HG03460 (cell line): Measurements from ENCODE around the gene LCTL.

Experiments
- ATAC-seq: cut with Tn5 transposase; IDR thresholded peaks from one replicate; pipeline ENCODE4 v1.9.1; 2021; ENCODE audit not compliant: unreplicated experiment

LCTL gene, protein sequence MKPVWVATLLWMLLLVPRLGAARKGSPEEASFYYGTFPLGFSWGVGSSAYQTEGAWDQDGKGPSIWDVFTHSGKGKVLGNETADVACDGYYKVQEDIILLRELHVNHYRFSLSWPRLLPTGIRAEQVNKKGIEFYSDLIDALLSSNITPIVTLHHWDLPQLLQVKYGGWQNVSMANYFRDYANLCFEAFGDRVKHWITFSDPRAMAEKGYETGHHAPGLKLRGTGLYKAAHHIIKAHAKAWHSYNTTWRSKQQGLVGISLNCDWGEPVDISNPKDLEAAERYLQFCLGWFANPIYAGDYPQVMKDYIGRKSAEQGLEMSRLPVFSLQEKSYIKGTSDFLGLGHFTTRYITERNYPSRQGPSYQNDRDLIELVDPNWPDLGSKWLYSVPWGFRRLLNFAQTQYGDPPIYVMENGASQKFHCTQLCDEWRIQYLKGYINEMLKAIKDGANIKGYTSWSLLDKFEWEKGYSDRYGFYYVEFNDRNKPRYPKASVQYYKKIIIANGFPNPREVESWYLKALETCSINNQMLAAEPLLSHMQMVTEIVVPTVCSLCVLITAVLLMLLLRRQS

DNA sequence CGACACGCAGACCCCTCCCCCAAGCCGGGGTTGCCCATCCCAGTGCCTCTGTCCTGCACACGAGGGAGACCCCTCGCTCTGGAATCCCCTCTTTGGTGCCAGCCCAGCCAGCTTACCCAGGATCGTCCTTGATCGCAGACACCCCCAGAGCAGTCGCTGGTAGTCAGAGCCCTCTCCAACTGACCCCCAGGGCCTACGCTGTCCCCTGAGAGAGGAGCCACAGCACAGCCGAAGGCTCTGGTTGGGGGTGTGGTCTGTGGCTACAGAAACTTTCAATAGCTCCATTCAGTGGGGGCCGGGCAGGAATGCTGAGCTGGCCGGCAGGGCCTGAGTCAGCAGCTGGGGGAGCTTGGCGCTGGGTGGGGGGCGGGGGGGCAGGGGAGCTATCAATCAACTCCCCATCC, at the start of gene LCTL:
TSS of gene LCTL (minus strand) at position 258 of the 404 bp plus-strand sequence. CDS start 633 bp downstream, outside the sequence.
- no peak for ATAC-seq

DNA sequence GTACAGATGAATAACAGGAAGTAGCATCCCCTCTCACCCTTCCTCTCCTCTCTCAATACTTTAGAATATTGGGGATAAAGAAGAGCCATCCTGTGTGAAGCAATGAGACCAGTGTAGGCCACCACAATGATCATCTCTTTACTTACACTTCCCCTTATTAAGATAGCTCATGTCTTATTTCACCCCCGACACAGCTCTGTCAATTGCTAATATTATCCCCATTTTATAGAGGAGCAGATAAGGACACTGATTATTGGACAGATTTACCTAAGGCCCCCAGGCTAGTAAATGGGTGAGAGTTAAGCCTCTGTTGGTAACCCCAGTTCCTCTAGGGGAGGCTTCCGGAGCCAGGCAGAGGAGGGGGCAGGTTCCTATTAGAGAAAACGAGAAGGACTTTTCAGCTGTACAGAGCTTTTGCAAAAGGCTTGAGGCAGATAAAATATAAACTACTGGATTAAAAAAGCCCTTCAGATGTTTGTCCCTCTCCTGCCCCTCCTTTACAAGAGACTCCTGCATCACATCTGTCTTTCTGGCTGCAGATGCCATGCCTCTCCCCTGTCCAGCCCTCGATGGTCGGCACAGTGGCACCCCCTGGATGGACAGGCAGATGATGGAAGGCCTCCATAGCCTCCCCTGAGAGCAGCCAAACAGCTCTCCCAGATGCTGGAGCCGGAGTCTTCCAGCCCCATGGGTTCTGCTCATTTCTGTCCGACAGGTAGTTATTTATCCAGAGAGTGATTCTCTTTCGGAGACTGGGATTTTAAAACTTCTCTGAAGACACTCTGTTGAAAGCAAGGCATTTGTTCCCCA, 49.4 kb upstream of the LCTL start:
- no peak for ATAC-seq

DNA sequence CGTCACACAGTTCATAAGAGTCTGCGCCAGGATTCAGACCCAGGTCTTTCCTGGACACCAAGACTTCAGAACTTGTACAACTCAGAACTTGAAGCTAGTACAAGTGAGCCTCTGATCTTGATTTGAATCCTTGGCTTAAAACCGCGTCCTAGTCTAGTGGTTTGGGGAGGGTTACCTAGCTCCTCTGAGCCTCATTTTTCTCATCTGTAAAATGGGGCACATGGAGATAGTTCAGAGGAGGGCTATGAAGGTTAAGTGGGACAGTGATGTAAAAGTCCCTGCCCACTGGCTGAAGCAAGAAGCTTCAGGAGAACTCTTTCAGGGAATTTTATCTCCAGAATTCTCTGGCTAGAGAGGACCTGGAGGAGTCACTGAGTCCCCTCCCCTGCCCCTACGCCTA, 48.7 kb upstream of the LCTL start:
- no peak for ATAC-seq

DNA sequence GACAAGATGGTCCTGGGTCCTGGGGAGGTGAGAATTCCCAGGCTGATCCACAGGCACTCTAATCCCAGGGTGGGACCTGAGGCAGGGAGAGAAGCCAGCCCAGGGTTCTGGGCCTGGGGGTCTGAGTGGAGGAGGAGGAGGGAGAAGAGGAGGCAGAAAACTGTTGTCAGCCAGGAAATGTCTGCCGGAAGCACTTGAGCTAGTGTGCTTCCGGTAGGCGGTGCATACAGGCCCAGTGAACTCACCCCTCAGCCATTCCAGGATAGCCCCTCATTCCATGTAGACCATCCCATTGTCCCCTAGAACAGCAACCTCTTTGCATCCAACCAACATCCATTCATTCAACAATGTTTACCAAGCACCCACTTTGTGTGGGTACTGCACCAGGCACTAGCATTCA, 47.9 kb upstream of the LCTL start:
- ATAC-seq: no peak

DNA sequence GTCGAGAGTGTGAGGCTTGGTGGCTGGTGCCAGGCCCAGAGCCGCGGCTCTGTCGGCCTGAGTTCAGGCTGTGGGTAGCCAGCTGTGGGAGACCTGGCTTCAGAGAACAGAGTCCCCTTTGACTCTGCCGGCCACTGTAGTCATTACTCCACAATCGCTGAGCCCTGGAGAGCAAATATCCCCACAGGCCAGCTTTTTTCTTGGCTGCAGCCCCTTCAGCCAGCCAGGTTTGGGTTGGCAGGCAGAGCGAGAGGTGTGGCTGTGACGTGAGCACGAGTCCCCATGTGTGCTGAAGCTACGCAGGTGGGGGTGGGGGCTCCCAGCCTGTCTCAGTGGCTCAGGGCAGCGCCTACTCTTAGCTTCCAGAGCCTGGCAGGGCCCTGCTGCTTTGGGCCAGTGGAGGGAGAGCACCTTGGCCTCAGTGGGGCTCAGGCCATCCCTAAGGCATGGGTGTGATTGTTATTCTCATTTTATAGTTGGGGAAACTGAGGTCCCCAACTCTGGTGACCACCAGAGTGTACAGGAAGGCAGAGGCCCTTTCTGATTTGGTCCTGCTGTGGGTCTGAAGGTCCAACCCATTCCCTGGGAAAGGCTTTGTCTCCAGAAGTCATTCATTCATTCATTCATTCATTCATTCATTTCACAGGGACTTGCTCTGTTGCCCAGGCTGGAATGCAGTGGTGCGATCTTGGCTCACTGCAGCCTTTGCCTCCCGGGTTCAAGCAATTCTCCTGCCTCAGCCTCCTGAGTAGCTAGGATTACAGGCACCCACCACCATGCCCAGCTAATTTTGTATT, 45.7 kb upstream of the LCTL start:
- ATAC-seq: no peak

DNA sequence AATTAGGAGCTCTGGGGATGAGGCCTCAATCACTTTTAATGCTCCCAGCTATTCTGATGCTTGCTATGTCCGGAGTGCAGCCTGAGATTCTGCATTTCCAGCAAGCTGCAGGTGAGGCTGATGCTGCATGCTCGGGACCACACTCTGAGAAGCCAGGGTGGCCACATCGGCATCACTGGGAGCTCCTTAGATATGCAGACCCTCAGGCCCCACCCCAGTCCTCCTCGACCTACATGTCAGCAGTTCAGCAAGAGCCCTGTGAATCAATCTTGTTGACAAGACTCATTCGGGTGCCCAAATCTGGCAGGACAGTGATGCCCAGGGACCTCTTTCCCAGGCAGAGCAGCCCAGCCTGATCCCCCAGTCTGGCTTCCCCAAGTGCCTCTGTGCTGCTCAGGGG, 44.1 kb upstream of the LCTL start:
- ATAC-seq: no peak

DNA sequence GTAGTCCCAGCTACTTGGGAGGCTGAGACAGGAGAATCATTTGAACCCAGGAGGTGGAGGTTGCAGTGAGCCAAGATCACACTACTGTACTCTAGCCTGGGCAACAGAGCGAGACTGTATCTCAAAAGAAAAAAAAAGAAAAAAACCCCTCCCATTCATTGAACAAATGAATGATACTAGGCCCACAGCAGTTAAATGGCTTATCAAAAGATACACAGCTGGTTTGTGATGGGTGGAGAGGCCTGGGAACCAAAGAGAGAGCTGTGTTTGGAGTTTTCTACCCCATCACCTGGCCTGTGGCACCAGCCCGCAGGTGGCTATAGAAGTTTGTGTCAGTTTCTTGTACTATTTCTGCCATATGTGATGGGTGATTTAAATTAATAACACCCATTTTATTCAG, 43.1 kb upstream of the LCTL start:
- no peak for ATAC-seq

DNA sequence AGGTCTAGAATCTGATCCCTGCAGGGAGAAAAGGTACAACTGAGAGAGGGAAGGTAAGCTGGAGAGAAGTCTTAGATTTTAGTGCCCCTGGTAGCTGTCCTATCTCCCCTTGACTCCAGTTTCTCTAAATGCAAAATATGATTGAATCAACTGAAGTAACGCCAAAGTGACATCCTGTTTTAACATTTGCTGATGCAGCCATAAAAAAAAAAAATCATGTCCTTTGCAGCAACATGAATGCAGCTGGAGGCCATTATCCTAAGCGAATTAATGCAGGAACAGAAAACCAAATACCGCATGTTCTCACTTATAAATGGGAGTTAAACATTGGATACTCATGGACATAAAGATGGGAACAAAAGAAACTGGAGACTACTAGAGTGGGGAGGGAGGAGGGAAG, 42.4 kb upstream of the LCTL start:
- no peak for ATAC-seq

DNA sequence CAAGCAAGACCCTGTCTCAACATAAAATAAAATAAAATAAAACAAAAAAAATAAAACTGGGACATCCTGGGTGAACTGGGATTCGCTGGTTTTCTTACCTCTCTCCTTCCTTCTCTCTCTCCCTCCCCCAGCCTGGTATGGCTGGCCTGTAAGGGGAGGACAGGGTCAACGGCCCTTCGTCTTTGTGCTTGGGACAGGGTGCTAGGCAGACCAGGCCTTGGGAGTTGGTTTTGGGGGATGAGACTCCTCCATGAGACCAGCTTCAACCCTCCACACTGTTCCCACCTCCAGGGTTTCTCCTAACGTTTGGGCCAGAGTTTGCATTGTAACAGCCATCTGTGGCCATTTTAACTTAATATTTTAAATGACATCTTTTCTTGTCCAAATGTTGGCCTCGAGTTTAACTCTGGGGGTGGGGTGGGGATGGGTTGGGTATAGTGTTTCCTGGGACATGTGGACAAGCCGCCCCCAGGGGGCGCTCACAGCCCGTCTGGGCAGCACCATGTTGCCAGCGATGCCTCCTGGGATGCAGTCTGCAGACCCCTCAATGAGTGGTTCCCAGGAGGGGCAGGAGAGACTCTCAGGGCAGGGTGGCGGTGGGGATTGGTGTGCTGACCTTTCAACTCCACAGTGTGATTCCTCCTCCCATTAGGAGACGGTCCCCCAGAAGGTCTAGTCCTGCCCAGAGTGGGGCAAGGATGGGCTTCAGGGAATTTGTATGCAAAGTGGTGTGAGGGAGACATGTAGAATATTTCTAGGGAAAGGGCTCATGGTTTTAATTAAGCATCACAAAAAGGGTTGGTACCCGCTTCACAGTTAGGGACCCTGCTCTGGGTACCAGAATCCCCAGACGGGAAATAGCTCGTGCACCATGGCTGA, 37.7 kb upstream of the LCTL start:
- ATAC-seq: no peak

DNA sequence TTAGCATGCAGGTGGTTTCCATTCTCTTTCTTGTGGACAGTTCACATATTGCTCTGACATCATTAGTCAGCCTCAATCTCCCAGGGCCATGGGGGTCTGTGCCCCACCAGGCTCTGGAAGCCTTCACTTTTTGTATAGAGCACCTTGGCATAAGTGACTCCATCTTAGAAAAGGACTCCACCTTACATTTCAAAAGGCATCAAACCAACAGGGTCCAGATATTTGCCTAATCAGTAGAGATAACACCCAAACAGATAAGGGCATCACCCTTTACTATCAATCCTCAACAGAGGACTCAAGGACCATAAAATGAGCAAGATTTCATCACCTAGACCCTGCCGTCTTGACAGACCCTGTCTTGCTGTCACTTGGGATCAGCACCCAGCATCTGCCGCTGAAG, 35.7 kb upstream of the LCTL start:
- no peak for ATAC-seq

DNA sequence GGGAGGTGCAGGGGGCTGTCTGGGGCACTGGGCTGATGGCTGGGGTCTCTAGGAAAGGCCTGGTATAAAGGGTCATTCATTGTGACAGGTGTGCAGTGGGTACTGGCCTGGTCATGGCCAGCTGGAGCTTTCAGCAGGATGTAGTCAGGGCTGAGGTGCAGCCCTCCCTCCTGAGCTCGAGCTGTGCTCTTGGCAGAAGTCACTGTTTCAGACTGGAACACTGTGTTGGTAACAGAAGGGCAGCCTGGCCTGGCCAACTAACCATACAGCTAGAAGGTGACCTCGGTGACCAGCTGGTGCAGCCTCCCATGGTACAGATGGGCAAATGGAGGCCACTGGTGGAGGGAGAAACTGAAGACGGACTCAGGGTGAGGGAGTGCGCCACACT, 34.4 kb upstream of the LCTL start:
- ATAC-seq: no peak

DNA sequence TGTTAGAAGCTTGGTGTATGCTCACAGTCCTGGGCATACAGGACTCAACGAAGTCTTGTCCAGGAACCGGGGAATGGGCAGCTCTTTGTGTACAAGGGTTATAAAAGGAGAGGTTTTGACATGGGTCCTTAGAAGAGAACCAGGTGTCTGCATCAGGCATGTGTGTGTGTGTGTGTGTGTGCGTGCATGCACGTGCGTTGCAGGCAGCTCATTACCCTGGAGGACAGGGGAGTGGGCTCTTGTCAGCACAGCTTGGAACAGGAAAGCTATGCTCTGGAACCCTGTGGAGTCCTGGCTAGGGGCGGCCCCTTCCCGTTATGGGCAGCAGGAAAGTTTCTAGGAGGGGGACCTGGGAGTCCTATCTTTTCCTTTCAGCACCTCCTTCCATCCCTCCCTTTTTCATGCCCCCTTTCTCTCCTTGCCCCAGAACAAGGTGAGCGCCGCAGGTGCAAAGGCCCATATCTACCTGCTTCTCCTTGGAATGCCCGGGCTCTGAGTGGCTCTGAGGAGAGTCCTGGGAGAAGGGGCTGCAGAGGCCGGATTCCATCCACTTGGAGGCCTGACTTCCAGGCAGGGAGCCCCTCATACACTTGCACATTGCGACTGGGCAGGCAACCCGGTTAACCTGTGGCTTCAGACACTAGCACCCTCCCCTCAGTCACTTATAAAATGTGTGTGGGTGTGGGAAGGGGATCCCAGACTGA, 33.9 kb upstream of the LCTL start:
- no peak for ATAC-seq

DNA sequence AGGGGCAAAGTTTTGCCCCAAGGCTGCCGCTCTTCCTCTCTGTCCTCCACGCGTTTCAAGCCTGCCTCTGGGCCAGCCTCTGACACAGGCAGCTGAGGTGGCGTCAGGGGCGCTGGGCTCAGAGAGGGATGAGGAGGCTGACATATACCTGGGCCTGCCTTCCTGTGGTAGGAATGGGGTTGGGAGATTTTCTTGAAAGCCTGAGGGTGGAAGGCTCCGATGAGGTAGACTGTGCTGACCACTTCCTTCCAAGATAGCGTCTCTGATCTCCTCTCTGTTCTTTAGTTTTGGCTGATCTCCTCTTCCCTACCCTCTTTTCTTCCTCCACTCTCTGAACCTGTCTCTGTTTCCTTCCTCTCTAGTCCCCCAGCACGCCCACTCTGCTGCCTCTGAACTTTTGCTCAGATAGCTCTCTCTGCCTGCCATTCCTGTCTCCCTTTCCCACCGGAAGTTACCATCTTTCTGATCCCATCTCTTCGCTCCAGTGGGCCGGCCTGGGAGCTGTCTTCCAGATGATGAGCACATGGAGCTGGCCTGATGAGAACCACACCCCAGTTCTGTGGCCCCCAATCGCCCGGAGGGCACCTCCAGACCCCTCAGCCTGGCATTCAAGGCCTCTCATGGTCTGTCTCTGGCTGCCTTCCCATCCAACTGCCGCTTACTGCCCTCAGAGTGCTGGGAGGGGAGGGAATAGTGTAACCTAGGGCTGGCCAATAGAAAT, 32.5 kb upstream of the LCTL start:
- no peak for ATAC-seq

DNA sequence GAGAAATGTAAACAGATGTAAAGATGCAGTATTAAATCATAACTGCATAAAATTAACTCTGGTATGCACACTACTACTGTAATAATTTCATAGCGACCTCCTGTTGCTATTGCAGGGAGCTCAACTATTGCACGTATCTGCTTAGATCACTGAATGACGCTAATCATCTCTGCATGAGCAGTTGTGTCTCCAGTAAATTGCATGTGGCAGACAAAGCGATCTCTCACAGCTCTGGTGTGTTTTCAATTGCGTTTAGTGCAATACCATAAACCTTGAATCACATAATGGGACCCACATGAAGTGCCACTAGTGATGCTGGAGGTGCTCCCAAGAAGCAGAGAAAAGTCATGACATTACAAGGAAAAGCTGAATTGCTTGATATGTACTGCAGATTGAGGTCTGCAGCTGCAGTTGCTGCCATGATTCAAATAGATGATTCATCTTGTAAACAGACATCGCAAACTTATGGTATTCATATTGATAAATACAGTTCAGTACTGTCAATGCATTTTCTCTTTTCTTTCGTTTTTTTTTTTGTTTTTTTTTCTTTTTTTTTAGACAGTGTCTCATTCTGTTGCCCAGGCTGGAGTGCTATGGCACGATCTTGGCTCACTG, 30.2 kb upstream of the LCTL start:
- no peak for ATAC-seq

DNA sequence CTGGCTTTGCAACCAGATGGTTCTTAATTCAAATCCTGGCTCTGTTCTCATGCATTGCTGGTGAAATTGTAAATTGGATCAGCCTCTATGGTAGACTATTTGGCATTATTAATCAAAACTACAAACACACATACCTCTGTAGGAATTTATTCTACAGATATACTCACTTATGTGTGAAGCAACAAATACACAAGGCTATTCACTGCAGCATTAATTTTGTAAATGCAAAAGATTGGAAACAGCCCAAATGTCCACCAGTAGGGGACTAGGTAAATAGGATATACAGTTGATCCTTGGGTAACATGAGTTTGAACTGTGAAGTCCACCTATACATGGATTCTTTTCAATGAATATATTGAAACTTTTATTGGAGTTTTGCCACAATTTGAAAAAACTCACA, 29.5 kb upstream of the LCTL start:
- ATAC-seq: no peak

DNA sequence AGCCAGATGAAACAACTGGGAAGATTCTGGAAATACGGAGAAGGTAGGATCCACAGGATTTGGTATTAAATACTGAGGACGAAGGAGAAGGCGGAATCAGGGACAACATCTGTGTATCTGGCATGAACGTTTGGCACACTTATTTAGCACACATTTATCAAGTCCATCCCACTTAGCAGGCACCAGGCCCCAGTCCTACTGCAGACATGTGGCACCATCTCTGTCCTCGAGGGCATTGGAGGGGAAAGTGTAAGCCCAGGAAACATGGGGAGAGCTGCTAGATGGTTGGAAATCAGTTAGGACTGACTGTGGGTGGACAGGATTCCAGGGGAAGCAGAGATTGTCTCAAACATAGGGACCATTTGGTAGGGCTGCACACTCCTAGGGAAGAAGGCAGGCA, 29.0 kb upstream of the LCTL start:
- ATAC-seq: no peak

DNA sequence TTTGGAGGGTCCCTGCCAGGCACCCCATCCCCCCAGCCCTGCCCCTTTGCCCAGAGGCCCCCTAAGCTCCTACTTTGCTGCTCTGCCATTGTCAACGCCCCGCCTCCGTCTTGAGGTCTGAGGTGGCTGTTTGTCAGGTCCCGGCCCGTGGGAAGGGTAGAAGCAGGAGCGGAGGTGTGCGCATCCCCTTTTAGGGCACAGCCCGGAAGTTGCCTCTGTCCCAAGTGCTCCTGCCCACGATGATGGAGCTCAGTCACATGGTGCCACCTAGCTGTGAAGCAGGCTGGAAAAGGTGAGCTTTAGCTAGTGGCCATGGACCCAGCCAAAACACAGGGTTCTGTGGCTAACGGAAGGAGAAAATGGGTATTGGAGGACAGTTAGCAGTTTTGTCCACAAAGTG, 28.5 kb upstream of the LCTL start:
- ATAC-seq: no peak

DNA sequence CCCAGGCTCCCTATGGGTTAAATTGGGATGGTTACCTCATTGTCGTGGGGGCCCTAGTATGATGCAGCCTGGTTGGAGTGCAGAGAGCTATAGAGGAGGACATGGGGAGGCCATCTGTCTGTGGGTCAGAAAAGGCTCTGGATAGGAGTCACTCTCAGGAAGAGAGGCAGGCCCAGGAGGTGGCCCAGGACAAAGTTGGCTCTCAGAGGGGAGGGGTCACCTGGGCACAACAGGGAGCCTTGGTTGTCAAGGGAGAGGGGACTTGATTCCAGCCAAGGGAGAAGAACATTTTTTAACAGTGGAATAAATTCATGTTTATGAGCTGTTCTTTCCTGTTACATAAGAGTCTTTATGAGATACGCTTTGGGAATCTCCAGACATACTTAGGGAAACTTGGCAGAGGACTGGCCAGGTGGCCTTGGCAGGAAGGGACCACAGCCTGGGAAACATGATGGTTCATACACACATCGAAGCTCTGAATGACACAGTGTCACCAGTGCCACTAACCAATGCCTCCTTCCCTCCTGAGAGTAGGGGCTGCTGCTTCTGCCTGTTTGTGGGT, 27.5 kb upstream of the LCTL start:
- ATAC-seq: no peak
